ENCODE results near the gene ALAS1. TPM values are rescaled to one million over a fixed set of nuclear protein-coding genes. Genes with fewer than 3 reads are reported as not detected.

The ALAS1 gene
- total and polyA plus RNA-seq, 9 donors = 16.1 to 70.1 (median 25.8) TPM

DNA sequence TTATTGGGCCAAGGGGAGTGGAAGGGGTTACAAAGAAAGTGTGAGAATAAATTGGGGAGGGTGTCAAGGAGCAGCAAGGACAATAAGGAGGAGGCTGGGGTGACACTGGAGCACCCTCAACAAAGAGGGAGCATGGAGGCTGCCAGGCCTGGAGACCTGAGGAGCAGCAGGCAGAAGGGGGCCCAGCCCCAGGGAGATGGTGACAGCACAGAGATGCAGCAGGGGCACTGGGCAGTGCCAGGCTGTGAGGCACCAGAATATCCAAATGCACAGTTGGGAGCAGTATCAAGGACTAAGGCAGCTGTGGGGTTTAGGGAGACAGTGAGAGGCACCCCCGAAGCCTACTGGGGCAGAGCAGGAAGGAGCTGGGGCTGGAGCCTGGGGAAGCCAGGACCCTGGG, 19.4 kb upstream of the ALAS1 start:
- intact Hi-C loops (cut with DNase I) = no loop called here
- Histone ChIP-seq H3K4me1 (ENCODE audit: insufficient read depth) (no peaks in the 10 kb centered on the region), H3K36me3 (no peaks in the 10 kb centered on the region), H3K27ac (no peak overlapping the region), H3K4me3 (no peak overlapping the region), H3K9me3 (no peaks in the 10 kb centered on the region), H3K27me3 (no peaks in the 10 kb centered on the region)
- DNase-seq = no peak
- no peak for TF ChIP-seq POLR2A (IDR thresholded peaks at IDR 0.05)
- TF ChIP-seq, protein P1, sequence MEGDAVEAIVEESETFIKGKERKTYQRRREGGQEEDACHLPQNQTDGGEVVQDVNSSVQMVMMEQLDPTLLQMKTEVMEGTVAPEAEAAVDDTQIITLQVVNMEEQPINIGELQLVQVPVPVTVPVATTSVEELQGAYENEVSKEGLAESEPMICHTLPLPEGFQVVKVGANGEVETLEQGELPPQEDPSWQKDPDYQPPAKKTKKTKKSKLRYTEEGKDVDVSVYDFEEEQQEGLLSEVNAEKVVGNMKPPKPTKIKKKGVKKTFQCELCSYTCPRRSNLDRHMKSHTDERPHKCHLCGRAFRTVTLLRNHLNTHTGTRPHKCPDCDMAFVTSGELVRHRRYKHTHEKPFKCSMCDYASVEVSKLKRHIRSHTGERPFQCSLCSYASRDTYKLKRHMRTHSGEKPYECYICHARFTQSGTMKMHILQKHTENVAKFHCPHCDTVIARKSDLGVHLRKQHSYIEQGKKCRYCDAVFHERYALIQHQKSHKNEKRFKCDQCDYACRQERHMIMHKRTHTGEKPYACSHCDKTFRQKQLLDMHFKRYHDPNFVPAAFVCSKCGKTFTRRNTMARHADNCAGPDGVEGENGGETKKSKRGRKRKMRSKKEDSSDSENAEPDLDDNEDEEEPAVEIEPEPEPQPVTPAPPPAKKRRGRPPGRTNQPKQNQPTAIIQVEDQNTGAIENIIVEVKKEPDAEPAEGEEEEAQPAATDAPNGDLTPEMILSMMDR (IDR thresholded peaks at IDR 0.05) = no peak
- no peak for TF ChIP-seq EP300 (IDR thresholded peaks at IDR 0.05)
- 95 to 98% (median 96%) methylated on average over 1 of the region's 1 CpG for WGBS, 3 donors

DNA sequence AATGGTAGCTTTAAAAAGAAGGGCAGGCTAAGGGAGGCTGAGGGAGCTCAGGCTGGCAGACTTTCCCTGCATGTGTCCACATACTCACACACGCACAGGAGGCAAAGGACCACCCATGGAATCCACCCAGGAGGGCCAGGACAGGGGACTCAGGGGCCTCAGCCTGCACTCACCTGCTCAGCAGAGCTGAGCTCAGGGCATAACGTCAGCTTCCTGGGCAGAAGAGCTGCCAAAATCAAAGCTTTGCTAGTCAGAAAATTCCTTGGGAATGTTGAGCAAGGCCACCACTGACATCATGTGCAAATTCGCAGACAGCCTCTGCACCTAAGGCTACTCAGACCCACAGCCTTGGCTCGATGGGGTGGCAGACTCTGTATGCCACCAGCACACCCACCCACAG, 16.4 kb upstream of the ALAS1 start:
- Histone ChIP-seq H3K27me3 (no peaks in the 10 kb centered on the region), H3K4me1 (ENCODE audit: insufficient read depth) (no peaks in the 10 kb centered on the region), H3K27ac (no peak overlapping the region), H3K4me3 (no peak overlapping the region), H3K9me3 (no peaks in the 10 kb centered on the region), H3K36me3 (no peaks in the 10 kb centered on the region)
- WGBS, 3 donors = 17 to 43% (median 20%) methylated on average over 4 of the region's 4 CpGs
- no peak for DNase-seq
- TF ChIP-seq, protein P1 (IDR thresholded peaks at IDR 0.05) = no peak
- no peak for TF ChIP-seq POLR2A (IDR thresholded peaks at IDR 0.05)
- no peak for TF ChIP-seq EP300 (IDR thresholded peaks at IDR 0.05)
- intact Hi-C loops (cut with DNase I) = no loop called here

DNA sequence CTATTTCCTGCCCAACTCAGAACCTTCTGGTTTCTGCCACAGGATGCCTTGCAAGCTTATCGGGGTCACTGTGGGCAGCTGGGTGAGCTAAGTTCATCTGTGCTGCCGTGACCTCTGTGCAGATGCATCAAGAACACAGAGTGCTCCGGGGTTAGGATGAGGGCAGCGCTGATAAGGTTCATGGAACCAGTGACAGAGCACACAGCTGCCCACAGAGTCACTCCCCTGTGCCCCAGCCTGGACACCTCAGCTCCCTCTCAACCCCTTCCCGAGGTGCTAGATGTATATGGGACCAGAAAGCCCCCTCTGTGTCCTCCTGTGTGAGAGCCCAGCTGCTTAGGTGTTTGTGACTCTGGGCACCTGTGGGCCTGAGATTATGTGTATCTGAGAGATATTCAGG, 15.8 kb upstream of the ALAS1 start:
- no peaks in the 10 kb centered on the region for H3K27me3 ChIP-seq
- TF ChIP-seq, protein P1 (IDR thresholded peaks at IDR 0.05) = no peak
- no peak for TF ChIP-seq POLR2A (IDR thresholded peaks at IDR 0.05)
- no peak for TF ChIP-seq EP300 (IDR thresholded peaks at IDR 0.05)
- H3K9me3 ChIP-seq = no peaks in the 10 kb centered on the region
- intact Hi-C loops (cut with DNase I) = no loop called here
- 73 to 86% (median 84%) methylated on average over 5 of the region's 5 CpGs for WGBS, 3 donors
- no peak overlapping the region for H3K27ac ChIP-seq
- DNase-seq = no peak
- no peaks in the 10 kb centered on the region for H3K4me1 ChIP-seq (ENCODE audit: insufficient read depth)
- no peak overlapping the region for H3K4me3 ChIP-seq
- no peaks in the 10 kb centered on the region for H3K36me3 ChIP-seq

DNA sequence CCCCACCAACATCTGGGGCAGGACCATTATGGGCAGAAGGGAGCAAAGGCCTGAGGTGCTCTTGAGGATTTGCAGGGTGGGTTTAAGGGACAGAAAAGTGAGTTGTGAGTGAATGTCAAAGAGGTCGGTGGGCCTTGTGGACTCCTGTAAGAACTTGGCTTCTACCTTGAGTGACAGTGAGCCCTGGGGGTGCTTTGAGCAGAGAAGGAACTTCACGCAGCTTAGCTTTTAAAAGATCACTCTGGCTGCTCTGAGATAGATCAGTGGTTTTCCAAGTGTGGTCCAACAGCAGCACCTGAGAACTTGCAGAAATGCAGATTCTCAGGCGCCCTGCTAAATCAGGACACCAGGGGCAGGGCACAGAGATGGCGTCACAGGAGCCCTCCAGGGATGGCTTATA, 15.3 kb upstream of the ALAS1 start:
- TF ChIP-seq, protein P1 (IDR thresholded peaks at IDR 0.05) = no peak
- TF ChIP-seq POLR2A (IDR thresholded peaks at IDR 0.05) = no peak
- no peak for TF ChIP-seq EP300 (IDR thresholded peaks at IDR 0.05)
- intact Hi-C loops (cut with DNase I) = no loop called here
- 94 to 100% (median 94%) methylated on average over 4 of the region's 4 CpGs for WGBS, 3 donors
- H3K4me1 ChIP-seq (ENCODE audit: insufficient read depth) = no peaks in the 10 kb centered on the region
- H3K27me3 ChIP-seq = no peaks in the 10 kb centered on the region
- no peaks in the 10 kb centered on the region for H3K36me3 ChIP-seq
- DNase-seq = no peak
- H3K9me3 ChIP-seq = no peaks in the 10 kb centered on the region
- H3K4me3 ChIP-seq = no peak overlapping the region
- no peak overlapping the region for H3K27ac ChIP-seq

Measured in ovary (tissue), 9 donors.